Erythroblast (primary cell): ENCODE data around the gene IGFALS.

Experiments
- DNase-seq, 2 experiments: peaks; one replicate each; lab custom pipeline; 2025; lab: John Stamatoyannopoulos, UW
- GATA1 ChIP-seq: IDR thresholded peaks from 2 replicates; pipeline ENCODE4 v1.6.1; 2011; ENCODE audit warnings: low read depth, mild to moderate bottlenecking, control low read depth, low read length, moderate library complexity
- POLR2A ChIP-seq: IDR thresholded peaks from 2 replicates; pipeline ENCODE4 v1.6.1; 2011; ENCODE audit warnings: mild to moderate bottlenecking, low read length

IGFALS gene

GRCh38 chr16:1793578-1794220, at the start of gene IGFALS:
Gene IGFALS, minus strand, starts transcription at chr16:1793705. Its CDS starts 53 bp downstream, at chr16:1793652.
- TF ChIP-seq POLR2A, result no peak
- no peak for TF ChIP-seq GATA1
- no peak for DNase-seq

- TF ChIP-seq GATA1 (no peak), POLR2A (no peak)
- no peak for DNase-seq
These were observed 46.0 kb upstream of the IGFALS start for GRCh38 chr16:1839554-1839953.

GRCh38 chr16:1834096-1834495, 40.6 kb upstream of the IGFALS start:
- TF ChIP-seq POLR2A, result no peak
- no peak for TF ChIP-seq GATA1
- DNase-seq, result no peak

GRCh38 chr16:1832838-1833454, 39.4 kb upstream of the IGFALS start:
- peak; percentile 89 to 97 for DNase-seq
- TF ChIP-seq GATA1 (peak; percentile 68), POLR2A (peak; percentile 68)

GRCh38 chr16:1831186-1832075, 37.9 kb upstream of the IGFALS start:
- TF ChIP-seq GATA1 (no peak), POLR2A (no peak)
- no peak for DNase-seq

GRCh38 chr16:1830213-1830612, 36.7 kb upstream of the IGFALS start:
- TF ChIP-seq GATA1 (no peak), POLR2A (no peak)
- no peak for DNase-seq

GRCh38 chr16:1828645-1829410, 35.3 kb upstream of the IGFALS start:
- no peak for TF ChIP-seq POLR2A
- no peak for TF ChIP-seq GATA1
- no peak for DNase-seq

- DNase-seq, result peak; percentile 97 to 98
- no peak for TF ChIP-seq GATA1
- peak; percentile 83 for TF ChIP-seq POLR2A
These were observed 33.4 kb upstream of the IGFALS start, which contains the start of the genes FAHD1 and HAGH for GRCh38 chr16:1826691-1827573. Gene FAHD1, plus strand, starts transcription at chr16:1827206. Its CDS starts 33 bp downstream, at chr16:1827239. Gene HAGH, minus strand, starts transcription at chr16:1826825. Its CDS starts 38 bp downstream, at chr16:1826787.

GRCh38 chr16:1825864-1826690, 32.6 kb upstream of the IGFALS start:
- TF ChIP-seq GATA1 (no peak), POLR2A (no peak)
- DNase-seq, result peak; percentile 90 to 93

GRCh38 chr16:1825381-1825863, 31.9 kb upstream of the IGFALS start:
- no peak for DNase-seq
- no peak for TF ChIP-seq GATA1
- no peak for TF ChIP-seq POLR2A

GRCh38 chr16:1823821-1824220, 30.3 kb upstream of the IGFALS start:
- peak; percentile 70 to 77 for DNase-seq

More at GRCh38 chr16:1823821-1824220, 30.3 kb upstream of the IGFALS start:
- TF ChIP-seq POLR2A (no peak), GATA1 (no peak)
